Measurements from ENCODE around the gene ABCB11.

DNA sequence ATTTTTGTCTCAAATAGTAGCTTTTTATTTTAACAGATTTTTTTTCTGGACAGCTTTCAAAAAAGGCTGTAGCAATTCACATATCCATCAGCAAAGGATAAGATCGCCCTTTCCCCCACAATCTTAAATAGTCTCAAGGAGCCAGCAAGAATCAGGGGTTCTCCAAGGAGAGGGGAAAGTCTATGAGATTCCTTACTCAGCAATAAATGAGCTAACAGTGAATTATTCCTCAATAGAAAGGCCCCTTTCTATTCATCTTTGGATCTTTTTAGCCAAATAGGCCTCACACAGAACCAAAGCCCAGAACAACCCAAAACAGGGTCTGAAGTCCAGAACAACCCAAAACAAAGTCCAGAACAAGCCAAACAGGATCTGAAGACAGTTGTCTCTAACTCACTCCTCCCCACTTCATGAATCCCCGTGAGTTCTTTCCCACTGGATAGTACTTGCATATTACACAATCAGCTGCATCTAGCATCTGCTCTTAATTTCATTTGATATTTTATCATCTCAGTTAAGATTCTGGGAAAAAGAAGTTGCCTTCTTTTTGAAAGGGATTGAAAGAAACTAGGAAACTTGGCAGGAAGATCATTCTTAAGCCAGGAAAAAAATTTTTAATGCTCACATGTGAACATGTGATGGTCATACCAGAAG lies 34.9 kb upstream of the ABCB11 start:
- TF ChIP-seq, protein P1, sequence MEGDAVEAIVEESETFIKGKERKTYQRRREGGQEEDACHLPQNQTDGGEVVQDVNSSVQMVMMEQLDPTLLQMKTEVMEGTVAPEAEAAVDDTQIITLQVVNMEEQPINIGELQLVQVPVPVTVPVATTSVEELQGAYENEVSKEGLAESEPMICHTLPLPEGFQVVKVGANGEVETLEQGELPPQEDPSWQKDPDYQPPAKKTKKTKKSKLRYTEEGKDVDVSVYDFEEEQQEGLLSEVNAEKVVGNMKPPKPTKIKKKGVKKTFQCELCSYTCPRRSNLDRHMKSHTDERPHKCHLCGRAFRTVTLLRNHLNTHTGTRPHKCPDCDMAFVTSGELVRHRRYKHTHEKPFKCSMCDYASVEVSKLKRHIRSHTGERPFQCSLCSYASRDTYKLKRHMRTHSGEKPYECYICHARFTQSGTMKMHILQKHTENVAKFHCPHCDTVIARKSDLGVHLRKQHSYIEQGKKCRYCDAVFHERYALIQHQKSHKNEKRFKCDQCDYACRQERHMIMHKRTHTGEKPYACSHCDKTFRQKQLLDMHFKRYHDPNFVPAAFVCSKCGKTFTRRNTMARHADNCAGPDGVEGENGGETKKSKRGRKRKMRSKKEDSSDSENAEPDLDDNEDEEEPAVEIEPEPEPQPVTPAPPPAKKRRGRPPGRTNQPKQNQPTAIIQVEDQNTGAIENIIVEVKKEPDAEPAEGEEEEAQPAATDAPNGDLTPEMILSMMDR (IDR thresholded peaks at IDR 0.05) = no peak
- no peak for TF ChIP-seq POLR2A (IDR thresholded peaks at IDR 0.05)

Data from uterus (tissue), 2 donors.